HG03457 (cell line): ENCODE data around the gene RFNG.

Source experiments
- ATAC-seq: cut with Tn5 transposase; IDR thresholded peaks from one replicate; pipeline ENCODE4 v1.9.1; 2021; ENCODE audit warnings: moderate number of reproducible peaks; ENCODE audit not compliant: unreplicated experiment

Gene RFNG

GRCh38 chr17:82029990-82030469 lies 21.6 kb downstream of the RFNG start:
- no peak for ATAC-seq

- no peak for ATAC-seq
Measured at GRCh38 chr17:82029391-82029790, 22.2 kb downstream of the RFNG start.

GRCh38 chr17:82028966-82029365 lies 22.6 kb downstream of the RFNG start:
- no peak for ATAC-seq

- ATAC-seq: no peak
Measured at GRCh38 chr17:82028246-82028645, 23.4 kb downstream of the RFNG start.

GRCh38 chr17:82025401-82026107 lies 26.1 kb downstream of the RFNG start:
- ATAC-seq: no peak

- ATAC-seq: no peak
Measured at GRCh38 chr17:82024859-82025258, 26.8 kb downstream of the RFNG start.

GRCh38 chr17:82023447-82024241 lies 28.0 kb downstream of the RFNG start:
- ATAC-seq: no peak

GRCh38 chr17:82022981-82023446 lies 28.6 kb downstream of the RFNG start, which contains the start of gene LRRC45:
Gene LRRC45, plus strand, starts transcription at chr17:82023305. Its CDS starts 339 bp downstream, at chr17:82023644.
- ATAC-seq: peak; percentile 62

GRCh38 chr17:82022310-82022980 lies 29.2 kb downstream of the RFNG start, which contains the start of gene CENPX:
Gene CENPX, minus strand, starts transcription at chr17:82022878. Its CDS starts 17 bp downstream, at chr17:82022861.
- ATAC-seq: peak; percentile 48

- ATAC-seq: no peak
Measured at GRCh38 chr17:82021900-82022309, 29.7 kb downstream of the RFNG start.

- no peak for ATAC-seq
Measured at GRCh38 chr17:82021107-82021899, 30.3 kb downstream of the RFNG start.

- no peak for ATAC-seq
Measured at GRCh38 chr17:82020572-82021106, 31.0 kb downstream of the RFNG start.

- ATAC-seq: no peak
Measured at GRCh38 chr17:82019690-82020571, 31.7 kb downstream of the RFNG start.

GRCh38 chr17:82018989-82019689 lies 32.5 kb downstream of the RFNG start:
- no peak for ATAC-seq

- no peak for ATAC-seq
Measured at GRCh38 chr17:82018152-82018988, 33.2 kb downstream of the RFNG start.

- no peak for ATAC-seq
Measured at GRCh38 chr17:82017612-82018151, 33.9 kb downstream of the RFNG start.

- no peak for ATAC-seq
Measured at GRCh38 chr17:82016875-82017459, 34.6 kb downstream of the RFNG start.
